Measurements from ENCODE around the gene PLEKHO2.

Gene PLEKHO2

DNA sequence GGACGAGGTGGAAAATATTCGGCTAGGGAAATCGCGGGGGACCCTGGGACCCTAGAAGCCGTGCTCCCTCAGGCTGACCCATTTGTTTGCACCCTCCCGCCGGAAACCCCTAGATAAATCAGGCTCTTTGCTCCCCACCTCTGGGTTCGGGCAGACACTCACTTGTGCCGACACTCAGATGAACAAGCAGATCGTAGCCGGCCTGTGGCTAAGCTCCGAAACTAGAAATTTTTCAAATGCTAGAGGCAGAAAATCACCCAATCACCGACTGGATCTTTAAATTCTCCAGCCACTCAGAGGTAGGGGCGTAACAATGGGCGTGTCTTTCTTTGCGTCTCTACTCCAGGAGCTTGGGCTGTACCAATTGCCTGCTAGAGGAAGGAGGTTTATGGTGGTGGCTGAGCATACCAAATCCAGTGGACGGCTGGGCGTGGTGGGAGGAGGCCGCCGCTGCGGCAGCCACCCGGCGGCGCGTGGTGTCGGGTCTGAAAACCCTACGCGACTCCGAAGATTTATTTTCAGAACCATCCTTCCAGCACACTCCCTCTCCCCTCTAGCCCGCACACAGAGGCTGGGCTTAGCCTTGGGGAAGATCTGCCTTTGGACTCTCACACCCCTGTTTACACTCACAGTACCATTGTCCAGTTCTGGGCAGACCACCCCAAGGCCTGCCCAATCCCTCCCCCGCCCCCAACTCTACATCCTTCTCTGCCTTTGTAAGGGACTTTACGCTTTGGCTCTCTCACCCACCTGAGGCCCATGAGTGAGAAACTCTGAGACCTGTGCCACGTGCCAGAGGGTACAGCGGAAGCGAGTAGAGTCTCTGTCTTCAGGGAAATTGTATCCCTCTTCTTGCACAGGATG is 16.1 kb upstream of the PLEKHO2 start, which contains the start of gene PIF1:
Gene PIF1 (minus strand): TSS at position 217 of the 864 bp plus-strand sequence. CDS start 1,312 bp downstream, outside the sequence.
- DNase-seq = no peak

DNA sequence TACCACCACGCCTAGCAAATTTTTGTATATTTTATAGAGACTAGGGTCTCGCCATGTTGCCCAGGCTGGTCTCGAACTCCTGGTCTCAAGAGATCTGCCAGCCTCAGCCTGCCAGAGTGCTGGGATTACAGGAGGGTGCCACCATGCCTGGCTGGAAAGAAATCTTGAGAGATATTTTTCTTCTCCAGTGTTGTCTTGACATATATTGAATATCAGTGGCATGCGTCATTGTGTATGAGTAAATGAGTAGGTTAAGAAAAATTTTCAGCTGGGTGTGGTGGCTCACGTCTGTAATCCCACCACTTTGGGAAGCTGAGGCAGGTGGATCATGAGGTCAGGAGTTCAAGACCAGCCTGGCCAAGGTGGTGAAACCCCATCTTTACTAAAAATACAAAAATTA is 12.7 kb upstream of the PLEKHO2 start:
- DNase-seq = no peak

DNA sequence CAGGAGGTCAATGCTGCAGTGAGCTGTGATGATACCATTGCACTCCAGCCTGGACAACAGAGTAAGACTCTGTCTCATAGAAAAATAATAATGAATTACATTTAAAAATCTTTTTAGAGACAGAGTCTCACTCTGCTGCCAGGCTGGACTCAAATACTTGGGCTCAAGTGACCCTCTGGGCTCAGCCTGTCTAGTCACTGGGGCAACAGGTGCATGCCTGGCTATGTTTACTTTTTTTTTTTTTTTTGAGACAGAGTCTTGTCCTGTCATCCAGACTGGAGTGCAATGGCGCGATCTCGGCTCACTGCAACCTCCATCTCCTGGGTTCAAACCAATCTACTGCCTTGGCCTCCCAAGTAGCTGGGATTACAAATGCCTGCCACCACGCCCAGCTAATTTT is 8.0 kb upstream of the PLEKHO2 start:
- no peak for DNase-seq

DNA sequence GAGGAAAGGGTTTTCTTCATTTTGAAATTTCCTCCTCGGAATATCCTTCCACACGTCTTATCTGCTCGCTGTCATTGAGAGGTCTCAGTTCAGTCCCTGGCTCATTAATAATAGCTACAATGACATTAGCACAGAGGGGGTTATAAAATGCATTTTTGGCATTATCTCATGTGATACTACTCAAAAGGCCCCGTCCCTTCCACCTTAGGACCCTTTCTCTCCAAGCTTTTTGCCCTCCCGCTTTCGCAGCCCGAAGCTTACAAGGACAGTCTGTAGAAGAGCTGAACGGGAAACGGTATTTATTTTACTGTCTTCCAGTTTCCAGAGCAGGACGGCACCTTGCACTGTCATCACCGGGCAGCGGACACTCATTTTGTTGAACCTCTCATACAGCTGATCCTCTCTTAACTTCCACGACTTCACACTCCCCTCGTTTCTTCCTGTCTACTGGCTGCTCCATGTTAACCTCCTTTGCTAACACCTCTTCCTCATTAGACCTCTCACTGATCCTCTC is 5.6 kb upstream of the PLEKHO2 start:
- no peak for DNase-seq

DNA sequence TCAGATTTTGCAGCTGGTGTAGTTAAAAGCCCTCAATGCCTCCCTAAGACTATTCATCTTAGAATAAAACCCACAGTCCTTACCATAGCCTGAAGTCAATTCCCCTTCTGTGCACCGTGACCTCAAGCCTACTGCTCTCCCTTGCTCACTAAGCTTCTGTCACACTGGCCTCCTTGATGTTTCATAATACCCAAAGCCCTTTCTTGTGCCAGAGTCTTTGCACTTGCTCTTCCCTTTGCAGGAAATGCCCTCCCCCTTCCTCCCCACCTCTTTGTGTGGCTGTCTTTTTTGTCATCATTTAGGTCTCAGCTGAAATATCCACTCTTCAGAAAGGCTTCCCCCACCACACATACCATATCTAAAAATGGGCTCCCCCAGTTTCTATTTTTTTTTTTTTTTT is 4.2 kb upstream of the PLEKHO2 start:
- DNase-seq = no peak

DNA sequence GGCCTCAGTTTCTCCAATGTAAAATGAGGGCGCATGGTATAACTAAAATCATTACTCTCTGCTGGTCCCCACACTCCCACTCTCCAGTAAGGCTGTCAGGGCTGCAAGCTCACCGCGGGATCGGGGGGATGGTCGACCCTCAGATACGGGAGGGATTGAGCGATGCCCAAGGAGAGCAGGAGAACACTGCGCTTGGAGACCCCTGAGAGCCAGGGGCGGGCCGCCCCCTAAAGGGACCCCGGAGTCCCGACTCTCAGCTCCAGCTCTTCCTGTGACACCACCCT is 713 bp upstream of the PLEKHO2 start:
- DNase-seq = no peak

DNA sequence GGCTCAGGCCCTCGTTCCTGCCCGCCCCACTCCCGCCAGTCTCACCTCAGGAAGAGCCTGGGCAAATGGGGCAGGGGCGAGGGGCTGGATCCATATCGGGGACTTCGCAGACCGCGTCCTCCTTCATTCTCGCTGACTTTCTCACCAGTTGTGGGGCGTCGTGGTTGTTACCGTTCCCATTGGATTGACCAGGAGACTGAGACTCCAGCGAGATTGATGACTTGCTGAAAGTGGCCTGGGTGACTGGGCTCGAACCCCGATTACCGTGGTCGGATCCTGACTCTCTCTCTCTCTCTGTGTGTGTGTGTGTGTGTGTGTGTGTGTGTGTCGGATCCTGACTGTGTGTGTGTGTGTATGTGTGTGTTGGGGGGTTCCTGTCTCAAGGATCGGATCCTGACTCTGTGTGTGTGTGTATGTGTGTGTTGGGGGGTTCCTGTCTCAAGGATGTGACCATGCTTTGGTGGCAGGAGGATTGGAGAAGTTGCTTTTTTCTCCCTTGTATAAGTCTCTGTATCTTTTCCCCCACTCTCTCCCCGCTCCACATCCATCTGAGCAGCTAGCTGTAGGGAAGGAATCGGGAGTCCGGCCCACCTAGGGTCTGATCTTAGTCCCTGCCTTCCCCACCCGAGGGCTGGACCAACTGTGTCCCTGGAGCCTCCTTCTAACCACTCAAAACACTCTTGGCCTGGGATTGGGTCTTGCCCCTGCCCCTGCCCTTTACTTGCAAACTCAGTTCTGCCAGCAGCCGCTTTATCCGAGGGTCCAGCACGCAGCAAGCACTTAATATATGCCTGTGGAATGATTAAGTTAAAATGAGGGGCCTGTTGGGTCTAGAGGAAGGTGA is 603 bp downstream of the PLEKHO2 start:
- DNase-seq = no peak

DNA sequence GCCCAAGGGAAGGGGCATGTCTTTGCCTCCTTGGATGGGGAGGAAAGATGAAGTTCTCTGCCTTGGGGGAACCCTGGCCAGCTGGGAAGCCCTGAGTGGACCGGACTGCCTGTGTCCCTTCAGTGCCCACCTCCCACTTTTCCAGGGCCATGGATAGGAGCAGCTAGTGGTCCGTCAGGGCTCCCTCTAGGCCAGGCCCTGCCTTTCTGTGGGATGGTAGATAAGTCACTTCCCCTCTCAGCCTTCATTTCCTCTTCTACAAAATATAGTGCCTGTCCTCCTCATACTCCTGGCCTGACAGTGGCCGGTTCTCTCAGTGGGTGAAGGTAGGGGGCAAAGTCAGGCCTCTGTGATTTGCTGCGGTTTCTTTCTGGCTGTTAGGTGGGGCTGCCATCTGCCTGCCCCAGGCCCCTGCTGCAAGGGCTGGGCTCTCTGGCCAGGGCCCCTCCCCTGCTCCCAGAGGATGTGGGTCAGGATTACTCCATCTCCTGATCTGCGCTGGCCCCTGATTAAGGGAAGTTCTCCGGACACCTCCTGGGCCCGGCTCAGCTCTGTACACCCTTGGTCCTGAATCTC is 1.4 kb downstream of the PLEKHO2 start:
- no peak for DNase-seq

DNA sequence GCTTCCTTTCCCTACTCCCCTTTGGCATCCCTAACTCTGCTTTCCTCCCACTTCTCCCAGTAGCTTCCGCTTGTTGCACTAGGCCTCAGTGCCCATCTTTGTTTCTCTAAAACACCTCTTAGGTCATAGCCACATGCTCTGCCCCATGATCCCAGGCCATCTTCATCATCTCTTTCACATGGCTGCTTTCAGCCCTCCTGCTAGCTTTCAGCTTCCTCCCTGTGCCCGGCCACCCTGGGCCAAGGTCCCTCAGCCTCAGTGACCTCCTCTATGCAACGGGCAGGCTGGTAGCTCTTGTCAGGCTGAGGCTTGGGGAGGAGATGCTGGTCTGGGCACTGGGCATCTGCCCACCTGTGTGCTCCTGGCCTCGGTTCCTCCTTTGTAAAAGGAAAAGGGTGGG is 2.3 kb downstream of the PLEKHO2 start:
- no peak for DNase-seq

DNA sequence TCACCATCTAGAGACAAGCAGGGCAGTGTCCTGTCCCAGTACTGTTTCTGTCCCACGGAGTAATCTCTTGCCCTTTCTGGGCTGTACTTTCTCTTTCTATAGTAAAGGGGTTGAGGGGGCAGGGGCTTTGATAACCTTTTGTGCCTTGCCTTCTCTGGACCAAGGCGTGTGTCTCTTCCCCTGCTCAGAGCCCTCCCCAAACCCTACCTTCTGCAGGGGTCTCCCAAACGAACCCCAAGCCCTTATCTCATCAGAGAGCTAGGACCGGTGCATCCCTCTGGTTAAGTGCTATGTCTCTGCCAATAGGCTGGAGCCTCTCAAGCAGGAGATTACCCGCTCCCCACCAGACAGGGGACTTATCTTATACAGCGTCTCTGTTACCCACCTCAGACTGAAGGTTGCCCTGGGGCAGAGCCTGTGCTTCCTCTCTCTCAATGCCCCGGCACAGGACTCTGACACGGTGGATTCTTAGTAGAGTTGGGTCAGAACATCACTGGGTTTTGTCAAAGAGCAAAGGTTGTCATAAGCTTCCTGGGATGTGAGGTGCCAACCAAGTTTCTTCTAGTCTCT is 2.9 kb downstream of the PLEKHO2 start:
- DNase-seq = no peak

DNA sequence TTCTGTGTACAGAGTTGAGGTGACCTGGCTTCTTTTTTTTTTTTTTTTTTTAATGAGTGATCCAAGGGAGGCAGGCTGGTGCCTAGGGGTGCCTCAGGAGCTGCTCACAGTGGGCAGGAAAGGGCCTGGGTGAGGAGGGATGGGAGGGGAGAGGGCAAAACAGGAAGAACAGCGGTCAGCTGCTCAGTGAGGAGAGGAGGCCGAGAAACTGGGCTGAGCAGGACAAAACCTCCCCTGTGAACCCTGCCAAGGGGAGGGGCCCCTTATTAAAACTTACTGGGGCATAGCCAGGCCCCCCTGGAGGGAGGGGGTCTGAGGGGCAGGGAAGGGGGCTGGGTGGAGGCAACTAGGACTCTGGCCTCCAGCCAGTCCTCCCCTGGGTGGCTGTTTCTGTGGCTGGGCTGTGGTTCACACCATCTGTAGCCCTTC is 3.5 kb downstream of the PLEKHO2 start:
- peak; percentile 23 for DNase-seq

DNA sequence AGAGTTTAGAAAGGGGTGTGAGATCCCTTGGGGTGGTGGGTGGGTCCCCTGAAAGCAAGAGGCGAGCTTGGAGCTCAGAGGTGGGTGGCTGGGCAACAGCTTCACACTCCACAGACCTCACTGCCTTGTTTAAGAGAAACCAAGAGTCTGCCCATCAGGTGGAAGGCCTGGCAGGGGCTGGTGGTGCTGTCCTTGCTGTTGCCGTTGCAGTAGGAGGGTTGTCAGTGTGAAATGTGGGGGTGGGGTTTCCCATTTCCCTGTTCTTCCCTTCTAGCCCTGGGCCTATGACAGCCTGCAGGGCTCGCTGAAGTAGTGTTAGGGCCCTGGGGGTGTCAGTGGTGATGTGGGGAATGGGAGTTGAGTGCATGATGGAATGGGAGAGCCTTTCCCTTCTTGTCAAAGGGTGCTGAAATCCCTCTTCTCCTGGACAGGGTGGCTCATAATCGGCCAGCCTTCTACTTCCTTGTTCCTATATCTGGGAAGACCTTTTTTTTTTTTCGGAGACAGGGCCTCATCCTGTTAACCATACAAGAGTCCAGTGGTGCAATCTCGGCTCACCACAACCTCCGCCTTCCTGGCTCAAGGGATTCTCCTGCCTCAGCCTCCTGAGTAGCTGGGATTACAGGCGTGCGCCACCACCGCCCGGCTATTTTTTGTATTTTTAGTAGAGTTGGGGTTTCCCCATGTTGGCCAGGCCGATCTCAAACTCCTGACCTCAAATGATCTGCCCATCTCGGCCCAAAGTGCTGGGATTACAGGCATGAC is 4.3 kb downstream of the PLEKHO2 start:
- DNase-seq = no peak

DNA sequence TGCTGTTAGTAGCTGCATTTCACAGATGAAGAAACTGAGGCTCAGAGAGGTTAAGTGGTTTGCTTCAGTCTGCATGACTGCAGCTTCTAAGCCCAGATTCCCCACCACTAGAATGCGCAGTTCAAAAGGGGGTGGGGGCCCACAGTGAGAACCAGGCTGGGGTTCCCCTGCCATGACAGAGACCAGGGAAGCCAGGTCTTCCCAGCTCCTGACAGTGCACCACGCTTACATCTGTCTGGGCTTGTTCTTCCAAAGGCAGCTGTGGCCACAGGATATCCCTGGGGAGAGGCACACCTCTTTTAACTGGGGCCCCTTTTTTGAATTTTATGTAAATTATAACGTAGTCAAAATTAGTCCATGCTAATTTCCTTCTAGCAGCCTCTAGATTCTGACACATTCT is 5.3 kb downstream of the PLEKHO2 start:
- DNase-seq = no peak

DNA sequence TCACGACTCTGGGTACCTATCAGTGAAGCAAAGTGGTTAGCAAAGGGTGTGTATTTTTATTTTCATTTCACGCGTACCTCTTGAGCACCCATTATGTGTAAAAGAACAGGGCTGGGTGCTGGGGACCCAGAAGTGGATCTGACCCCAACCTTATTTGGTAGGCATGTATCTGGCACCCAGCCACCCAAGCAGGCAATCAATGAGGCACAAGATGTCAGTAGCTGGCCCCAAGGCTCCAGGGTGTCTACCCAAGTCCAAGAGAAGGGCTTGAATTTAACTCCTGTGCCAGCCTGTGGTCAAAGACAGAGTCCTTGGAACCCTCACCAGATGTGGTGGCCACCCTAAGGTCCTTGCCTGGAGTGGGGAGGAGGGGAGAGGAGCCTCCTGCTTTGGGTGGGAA is 5.7 kb downstream of the PLEKHO2 start:
- no peak for DNase-seq

DNA sequence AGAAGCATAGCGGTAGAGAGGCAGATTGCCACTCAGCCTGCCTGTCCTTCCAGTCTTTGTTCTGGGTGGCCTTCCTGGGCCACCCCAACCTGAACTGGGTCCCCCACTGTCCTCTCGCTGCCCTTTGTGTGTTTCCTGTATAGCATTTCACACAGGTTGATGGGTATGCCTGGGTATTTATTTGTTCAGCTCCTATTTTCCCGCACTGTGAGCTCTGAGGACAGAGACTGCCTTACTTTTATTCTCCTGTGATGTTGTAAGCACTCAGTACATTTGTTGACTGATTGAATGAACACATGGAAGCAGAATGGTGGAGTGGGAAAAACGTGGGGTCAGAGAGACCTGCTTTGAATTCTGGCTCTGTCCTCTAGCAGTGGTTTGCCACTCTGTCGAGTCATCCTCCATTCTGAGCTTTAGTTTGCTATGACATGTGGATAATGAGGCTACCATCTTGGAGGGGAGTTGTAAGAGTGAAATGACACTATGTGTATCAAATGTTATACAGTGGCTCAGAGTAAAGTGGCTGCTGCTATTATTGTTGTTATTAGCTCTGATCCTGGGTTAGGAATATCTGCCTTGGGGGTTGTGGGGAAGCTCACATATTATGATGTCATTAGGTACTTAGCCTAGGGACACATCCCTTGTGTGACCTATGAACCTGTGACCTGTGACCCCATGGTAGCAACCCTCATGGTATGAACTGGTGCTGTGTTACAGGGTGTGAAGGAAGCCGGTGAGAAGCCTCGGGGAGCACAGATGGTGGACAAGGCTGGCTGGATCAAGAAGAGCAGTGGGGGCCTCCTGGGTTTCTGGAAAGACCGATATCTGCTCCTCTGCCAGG is 6.4 kb downstream of the PLEKHO2 start:
- DNase-seq = no peak

DNA sequence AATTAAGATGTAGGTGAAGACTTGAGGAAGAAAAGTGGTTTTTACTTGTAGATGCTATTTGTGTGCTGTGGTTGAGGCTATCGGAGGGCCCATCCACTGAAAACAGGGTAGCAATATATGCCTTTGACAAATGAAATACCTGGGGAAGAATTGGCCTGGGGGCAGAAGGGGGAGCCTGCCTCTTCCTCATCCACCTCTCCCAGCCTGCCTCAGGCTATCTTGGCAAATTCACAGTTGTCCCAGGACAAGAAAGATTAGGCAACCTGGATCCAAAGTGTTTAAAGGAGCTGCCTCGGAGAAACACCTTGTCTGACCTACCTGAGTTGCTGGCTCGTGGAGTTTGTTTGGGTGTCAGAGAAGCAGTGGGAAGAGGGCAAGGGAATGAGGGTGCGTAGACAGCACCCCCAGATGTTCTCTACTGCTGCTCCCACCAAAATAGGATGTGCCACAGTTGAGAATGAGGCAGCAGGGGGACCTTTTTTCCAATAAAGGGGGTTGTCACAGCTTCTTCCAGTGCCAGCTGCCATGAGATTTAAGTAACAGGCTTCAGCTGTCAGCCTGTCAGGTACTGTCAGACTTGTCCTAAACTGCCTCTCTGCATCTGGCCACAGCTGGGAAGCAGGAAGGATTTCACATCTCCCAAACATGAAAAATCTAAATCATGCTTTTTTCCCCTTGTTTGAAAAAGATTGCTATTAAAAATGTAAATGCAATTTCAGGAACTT is 9.2 kb downstream of the PLEKHO2 start:
- no peak for DNase-seq

DNA sequence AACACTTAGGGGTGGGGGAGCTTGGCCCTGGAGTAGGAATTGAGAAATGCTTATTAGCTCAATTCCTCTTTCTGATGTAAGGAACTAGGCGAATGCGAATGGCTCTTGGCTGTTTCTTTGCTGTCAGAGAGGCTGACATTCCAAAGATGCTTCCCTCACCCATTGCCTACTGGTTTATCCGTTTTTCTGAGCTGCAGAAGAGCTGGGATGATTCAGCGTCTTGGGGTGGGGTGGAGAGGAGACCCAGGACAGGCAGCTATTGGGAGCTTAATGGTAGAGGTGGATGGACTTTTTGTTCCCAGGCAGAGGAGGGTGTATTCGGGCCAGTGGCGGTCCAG is 9.8 kb downstream of the PLEKHO2 start:
- no peak for DNase-seq

DNA sequence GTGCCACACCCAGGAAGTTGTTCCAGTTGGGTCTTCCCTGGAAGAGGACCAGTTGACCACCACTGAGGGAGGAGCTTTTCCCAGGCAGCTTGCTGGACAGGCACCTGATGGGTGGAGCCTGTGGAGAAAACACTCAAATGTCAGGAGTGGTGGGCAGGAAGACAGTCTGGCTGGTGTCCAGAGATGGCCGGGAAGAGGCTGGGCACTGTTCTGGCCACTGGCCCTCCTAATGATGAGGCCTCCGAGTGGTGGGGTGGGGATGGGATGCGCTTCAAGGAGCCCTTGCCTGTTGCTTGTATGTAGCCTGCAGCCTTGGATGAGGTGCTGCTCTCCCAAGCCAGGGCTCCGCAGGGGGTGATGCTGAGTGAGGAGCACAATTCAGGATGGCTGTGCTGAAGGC is 12.3 kb downstream of the PLEKHO2 start:
- no peak for DNase-seq

DNA sequence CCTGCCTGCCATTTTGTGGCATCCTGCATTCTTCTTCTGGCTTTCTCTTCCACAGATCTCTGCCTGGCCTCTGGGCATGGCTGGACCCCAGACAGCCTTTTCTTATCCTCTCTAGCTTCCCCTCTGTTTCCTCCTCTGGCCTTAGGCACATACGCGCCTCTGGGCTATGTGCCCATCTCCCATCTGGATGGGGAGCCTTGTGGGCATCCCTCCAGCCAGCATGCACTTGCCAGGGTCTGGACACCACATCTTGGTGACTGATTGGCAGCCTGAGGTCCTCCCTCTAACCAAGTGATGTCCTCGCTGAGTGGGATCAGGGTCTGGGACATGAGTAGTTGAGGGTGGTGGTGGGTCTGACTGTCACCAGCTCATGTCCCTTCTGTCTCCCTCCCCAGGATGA is 12.8 kb downstream of the PLEKHO2 start:
- no peak for DNase-seq

DNA sequence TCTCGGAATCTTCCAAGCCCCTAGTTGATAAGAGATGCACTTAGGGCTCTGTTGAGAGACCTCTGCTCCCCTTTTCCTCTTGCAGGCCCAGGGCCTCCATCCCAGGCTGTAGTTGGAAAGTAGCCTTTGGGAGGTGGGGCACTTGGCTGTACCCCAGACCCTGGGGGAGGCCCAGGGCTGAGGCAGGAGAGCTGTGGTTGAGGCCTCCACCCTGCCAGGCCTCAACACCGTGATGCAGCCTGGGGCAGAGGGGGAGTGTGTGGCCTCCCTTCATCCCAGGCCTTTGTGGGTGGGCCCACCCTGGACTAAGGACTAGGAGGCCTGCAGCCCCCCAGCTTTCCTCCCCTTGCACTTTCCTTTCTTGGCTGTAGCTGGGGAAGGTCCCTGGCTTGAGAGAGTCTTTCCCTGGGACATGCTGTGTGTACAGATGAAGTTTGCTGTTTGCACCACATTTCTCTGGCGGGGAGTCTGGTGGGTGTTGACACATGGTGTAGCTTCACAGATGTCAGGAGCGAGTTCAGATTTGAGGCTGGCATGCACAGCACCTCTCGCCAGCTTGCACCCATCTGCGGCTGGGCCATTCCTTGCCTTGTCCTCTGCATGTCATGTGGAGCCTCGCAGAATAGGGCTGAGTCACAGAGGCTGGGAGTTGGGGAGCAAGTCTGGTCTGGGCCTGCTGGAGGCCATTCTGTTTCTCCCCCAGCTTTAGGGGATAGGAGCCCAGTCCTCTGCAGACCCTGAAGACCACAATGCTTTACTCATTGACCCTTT is 13.7 kb downstream of the PLEKHO2 start:
- DNase-seq = no peak
